Hematopoietic multipotent progenitor cell treated with erythropoietin and hydrocortisone succinate and interleukin-3 and kit ligand, for 15 days (in vitro differentiated cells): ENCODE measurements around the gene GHITM.
"Not testable (repeated sequence)": the region's sequence is repeated elsewhere in the genome, so short reads cannot be mapped to it uniquely, and the experiment has no call there.

ENCODE experiments used
- DNase-seq: peaks from one replicate; pipeline ENCODE4 v3.0.0-alpha.2; 2015; ENCODE audit warnings: low spot score

The GHITM gene

GRCh38 chr10:84148006-84148597, 8.8 kb downstream of the GHITM start:
- peak; percentile 63 for DNase-seq

DNA sequence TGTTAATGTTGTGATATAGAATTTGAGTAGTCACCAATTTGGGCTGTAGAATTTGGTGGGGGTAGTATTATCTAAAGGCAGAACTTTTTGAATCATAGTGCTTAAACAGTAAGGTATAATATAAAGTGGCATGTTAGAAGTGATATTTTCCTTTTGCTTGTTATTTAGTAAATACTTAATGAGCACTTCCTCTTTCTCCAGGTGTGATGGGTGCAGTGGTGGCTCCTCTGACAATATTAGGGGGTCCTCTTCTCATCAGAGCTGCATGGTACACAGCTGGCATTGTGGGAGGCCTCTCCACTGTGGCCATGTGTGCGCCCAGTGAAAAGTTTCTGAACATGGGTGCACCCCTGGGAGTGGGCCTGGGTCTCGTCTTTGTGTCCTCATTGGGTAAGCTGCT, 10.5 kb downstream of the GHITM start:
- no peak for DNase-seq

- no peak for DNase-seq
These were observed 13.5 kb downstream of the GHITM start for GRCh38 chr10:84152769-84153168.

GRCh38 chr10:84155521-84155920, 16.2 kb downstream of the GHITM start:
- no peak for DNase-seq

DNA sequence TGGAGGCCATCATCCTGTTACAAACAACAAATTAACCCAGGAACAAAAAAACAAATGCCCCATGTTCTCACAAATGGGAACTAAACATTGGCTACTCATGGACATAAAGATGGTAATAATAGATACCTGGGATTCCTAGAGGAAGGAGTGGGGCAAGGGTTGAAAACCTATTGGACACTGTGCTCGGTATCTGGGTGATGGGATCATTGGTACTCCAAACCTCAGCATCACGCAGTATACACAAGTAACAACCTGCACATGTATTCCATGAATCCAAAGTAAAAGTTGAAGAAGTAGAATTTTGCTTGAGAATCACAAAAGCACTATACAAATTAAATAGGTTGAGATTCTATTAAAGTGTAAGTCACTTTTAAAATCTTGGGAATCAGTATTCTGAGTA, 16.7 kb downstream of the GHITM start:
- no peak for DNase-seq

- no peak for DNase-seq
These were observed 17.5 kb downstream of the GHITM start for GRCh38 chr10:84156768-84157167.

DNA sequence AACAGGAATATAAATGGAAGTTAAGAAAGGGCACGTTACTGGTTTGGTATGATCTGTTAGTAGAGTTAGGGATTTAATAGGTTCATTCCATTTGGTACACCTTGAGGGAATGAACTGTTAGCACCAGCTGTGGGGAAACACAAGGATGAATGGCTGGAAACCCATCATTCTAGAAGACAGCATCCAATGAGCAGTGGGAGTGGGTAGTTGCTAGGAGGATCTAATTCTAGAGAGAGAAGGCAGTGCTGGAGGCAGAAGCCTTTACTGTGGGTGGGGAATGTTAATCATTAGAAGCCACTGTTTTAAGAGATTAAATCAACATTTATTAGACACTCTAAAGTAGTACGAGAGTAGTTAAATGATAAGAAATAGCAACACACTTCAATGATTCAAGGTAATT, 18.8 kb downstream of the GHITM start:
- no peak for DNase-seq

DNA sequence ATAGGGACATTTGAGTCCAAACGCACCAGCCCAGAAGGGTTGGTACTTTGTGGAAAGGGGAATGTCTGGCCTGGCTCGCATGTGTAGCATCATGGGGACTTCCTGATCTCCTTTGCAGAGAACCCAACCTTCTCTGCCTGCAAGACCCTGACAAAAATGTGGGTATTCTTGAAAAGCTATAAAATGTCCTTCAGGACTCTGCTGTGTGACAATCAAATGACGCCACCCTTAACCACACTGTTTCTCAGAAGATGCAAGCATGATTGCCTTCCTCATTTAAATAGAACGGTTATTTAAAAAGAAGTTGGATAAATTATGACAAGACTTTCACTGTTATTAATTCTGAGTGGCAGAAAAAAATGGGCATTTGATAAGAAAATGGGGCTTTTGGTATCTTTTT, 19.2 kb downstream of the GHITM start:
- DNase-seq, result no peak

GRCh38 chr10:84159076-84159685, 19.9 kb downstream of the GHITM start:
- DNase-seq, result no peak

GRCh38 chr10:84160663-84161362, 21.5 kb downstream of the GHITM start:
- no peak for DNase-seq

DNA sequence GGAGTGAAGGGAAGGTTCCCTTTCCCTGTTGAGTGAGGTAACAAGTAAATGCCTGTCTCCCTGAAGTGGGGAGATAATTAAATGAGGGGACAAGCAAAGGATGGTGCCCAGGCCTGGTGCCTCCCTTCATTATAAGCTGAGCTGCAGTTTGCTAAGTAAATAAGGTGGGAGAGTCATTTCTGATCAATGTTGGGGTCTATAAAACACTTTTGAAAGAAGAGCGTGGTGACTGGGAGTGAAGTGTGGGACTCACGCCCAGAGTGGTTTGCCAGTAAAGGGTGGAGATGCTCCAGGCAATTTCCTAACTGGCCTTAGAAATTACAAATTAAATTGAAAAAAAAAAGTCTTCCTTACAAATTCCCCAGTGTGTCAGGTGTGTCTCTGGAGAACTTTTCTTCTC, 24.7 kb downstream of the GHITM start:
- no peak for DNase-seq

GRCh38 chr10:84164442-84164841, 25.1 kb downstream of the GHITM start:
- DNase-seq, result no peak

GRCh38 chr10:84166620-84167288, 27.4 kb downstream of the GHITM start:
- no peak for DNase-seq

DNA sequence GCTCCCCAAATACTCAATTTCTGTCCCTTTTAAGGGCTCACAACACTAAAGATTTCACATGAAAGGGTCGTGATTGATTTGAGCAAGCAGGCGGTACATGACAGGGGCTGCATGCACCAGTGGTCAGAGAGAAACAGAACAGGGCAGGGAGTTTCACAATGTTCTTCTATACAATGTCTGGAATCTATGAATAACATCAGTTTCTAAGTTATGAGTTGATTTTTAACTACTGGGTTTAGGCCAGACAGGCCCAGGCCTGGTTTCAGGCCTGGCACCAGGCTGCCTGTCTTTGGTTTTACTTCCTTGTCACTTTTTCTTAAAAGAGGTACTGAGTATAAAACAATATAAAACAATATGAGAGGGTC, 28.0 kb downstream of the GHITM start:
- not testable (repeated sequence) for DNase-seq

GRCh38 chr10:84168382-84168781, 29.1 kb downstream of the GHITM start:
- DNase-seq, result not testable (repeated sequence)

GRCh38 chr10:84171237-84171636, 31.9 kb downstream of the GHITM start:
- not testable (repeated sequence) for DNase-seq

DNA sequence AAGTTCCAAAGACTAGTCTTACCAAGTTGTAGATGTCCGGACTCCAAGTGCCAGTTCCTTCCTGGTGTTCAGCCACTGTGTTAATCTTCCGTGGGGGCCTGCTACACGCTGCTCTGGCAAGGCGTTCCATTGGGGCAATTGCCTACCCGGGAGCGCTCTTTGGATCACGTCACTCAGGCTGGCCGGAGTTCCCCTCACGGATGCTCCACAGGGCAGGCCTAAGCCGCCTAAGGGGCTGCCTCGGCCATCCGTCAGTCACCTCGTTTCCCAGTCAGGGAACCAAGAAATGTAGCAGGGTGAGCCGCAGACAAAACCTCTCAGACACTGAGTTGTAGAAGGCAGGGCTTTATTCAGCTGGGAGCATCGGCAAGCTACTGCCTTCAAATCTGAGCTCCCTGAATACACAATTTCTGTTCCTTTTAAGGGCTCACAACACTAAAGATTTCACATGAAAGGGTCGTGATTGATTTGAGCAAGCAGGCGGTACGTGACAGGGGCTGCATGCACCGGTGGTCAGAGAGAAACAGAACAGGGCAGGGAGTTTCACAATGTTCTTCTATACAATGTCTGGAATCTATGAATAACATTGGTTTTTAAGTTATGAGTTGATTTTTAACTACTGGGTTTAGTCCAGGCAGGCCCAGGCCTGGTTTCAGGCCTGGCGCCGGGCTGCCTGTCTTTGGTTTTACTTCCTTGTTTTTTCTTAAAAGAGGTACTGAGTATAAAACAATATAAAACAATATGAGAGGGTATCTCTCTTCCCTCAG, 32.6 kb downstream of the GHITM start:
- not testable (repeated sequence) for DNase-seq

GRCh38 chr10:84172467-84173356, 33.4 kb downstream of the GHITM start:
- no peak for DNase-seq

- DNase-seq, result no peak
These were observed 34.2 kb downstream of the GHITM start, which contains the start of gene GPR15LG for GRCh38 chr10:84173501-84173929. Gene GPR15LG (plus strand): TSS chr10:84173801. CDS start chr10:84173852, 51 bp downstream.

DNA sequence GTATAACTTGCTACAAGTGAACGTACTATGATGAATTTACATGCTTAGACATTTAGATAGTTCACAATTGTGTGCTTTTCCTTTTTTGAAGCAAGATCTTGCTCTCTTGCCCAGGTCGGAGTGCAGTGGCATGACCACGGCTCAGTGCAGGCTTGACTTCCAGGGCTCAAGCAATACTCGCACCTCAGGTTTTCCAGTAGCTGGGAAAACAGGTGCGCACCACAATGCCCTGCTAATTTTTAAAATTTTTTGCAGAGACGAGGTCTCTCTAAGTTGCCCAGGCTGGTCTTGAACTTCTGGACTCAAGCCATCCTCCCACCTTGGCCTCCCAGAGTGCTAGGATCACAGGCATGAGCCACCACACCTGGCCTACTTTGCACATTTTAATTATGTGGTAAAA, 36.1 kb downstream of the GHITM start:
- DNase-seq, result no peak

DNA sequence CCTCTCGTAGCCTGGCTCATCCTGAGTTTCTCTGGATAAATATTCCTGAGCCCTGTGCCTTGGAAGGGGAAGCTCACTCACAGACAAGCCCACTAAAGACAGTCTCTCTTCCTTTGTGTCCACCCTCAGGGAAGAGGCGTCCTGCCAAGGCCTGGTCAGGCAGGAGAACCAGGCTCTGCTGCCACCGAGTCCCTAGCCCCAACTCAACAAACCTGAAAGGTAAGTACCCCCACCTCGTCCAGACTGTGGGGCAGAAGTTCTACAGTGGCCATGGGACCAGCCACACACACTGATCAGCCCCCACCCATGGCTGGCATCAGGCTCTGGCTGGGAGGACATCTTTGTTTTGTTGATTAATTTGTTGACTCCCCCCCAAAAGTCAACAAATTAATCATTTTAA, 37.0 kb downstream of the GHITM start:
- no peak for DNase-seq
